ENCODE measurements around the gene PMAIP1. TPM values are rescaled to one million over a fixed set of nuclear protein-coding genes. Genes with fewer than 3 reads are reported as not detected.

The PMAIP1 gene
- total RNA-seq, 1 donor from 2014 or later, result 3.2 TPM

DNA sequence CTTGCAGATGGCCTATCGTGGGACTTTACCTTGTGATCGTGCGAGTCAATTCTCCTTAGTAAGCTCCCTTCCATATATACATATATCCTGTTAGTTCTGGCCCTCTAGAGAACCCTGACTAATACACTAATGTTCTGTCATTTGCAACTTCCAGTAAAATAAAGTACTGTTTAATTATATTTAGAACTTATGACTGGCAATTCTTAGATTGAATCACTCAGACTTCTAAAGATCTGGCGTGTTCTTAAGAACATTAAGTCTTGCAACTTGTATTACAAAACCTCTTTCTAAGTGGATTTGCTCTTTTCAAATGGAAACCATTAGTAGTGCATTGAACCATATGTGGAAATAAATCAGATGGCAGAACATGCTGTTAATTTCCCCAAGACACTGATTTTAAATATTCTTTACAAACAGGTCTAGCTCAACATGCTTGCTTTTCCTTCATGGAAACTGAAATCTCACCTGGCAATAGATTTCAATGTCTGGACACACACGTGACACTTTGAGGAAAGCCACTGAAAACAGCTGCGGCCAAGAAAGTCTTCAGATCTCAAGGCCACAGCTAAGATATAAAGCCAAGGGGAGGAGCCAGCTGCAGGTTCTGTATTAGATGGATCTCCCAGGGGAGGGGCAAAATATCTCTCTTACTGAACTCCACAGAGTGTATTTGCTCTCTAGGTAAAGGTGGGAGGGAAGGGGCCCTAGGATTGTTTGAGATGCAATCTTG lies 50.6 kb downstream of the PMAIP1 start:
- no peaks in the 10 kb centered on the region for H3K27me3 Mint-ChIP-seq (ENCODE audit: unreplicated experiment)
- H3K36me3 Mint-ChIP-seq (ENCODE audit: low read depth, unreplicated experiment), result no peaks in the 10 kb centered on the region
- no peak overlapping the region for H3K27ac Mint-ChIP-seq (ENCODE audit: unreplicated experiment)
- H3K4me3 Mint-ChIP-seq (ENCODE audit: unreplicated experiment), result no peak overlapping the region
- no peak for DNase-seq (ENCODE audit: low spot score)
- H3K9me3 Mint-ChIP-seq (ENCODE audit: unreplicated experiment), result no peaks in the 10 kb centered on the region
- TF ChIP-seq, protein P1, sequence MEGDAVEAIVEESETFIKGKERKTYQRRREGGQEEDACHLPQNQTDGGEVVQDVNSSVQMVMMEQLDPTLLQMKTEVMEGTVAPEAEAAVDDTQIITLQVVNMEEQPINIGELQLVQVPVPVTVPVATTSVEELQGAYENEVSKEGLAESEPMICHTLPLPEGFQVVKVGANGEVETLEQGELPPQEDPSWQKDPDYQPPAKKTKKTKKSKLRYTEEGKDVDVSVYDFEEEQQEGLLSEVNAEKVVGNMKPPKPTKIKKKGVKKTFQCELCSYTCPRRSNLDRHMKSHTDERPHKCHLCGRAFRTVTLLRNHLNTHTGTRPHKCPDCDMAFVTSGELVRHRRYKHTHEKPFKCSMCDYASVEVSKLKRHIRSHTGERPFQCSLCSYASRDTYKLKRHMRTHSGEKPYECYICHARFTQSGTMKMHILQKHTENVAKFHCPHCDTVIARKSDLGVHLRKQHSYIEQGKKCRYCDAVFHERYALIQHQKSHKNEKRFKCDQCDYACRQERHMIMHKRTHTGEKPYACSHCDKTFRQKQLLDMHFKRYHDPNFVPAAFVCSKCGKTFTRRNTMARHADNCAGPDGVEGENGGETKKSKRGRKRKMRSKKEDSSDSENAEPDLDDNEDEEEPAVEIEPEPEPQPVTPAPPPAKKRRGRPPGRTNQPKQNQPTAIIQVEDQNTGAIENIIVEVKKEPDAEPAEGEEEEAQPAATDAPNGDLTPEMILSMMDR (IDR thresholded peaks at IDR 0.05; ENCODE audit: unreplicated experiment), result no peak
- H3K4me1 Mint-ChIP-seq (ENCODE audit: unreplicated experiment), result no peaks in the 10 kb centered on the region

DNA sequence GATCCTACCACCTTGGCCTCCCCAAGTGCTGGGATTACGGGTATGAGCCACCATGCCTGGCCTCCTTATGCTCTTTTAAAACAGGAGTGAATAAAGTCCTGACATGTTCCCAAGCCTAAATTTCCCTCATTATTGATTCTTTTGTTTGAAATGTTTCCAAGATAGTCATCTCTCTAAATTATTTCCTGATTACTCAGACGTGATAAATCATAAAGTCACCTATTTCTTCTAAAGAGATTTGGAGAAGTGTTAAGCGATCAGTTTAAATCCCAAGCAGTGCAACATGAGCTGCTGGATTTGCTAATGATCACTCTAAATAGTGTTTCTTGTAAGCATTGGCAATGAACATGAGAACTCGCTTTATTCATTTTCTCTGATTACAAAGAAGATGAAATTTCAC lies 51.8 kb downstream of the PMAIP1 start:
- H3K27ac Mint-ChIP-seq (ENCODE audit: unreplicated experiment), result no peak overlapping the region
- H3K4me3 Mint-ChIP-seq (ENCODE audit: unreplicated experiment), result no peak overlapping the region
- DNase-seq (ENCODE audit: low spot score), result no peak
- no peaks in the 10 kb centered on the region for H3K27me3 Mint-ChIP-seq (ENCODE audit: unreplicated experiment)
- TF ChIP-seq, protein P1 (IDR thresholded peaks at IDR 0.05; ENCODE audit: unreplicated experiment), result no peak
- H3K36me3 Mint-ChIP-seq (ENCODE audit: low read depth, unreplicated experiment), result no peaks in the 10 kb centered on the region
- no peaks in the 10 kb centered on the region for H3K4me1 Mint-ChIP-seq (ENCODE audit: unreplicated experiment)
- H3K9me3 Mint-ChIP-seq (ENCODE audit: unreplicated experiment), result no peaks in the 10 kb centered on the region

DNA sequence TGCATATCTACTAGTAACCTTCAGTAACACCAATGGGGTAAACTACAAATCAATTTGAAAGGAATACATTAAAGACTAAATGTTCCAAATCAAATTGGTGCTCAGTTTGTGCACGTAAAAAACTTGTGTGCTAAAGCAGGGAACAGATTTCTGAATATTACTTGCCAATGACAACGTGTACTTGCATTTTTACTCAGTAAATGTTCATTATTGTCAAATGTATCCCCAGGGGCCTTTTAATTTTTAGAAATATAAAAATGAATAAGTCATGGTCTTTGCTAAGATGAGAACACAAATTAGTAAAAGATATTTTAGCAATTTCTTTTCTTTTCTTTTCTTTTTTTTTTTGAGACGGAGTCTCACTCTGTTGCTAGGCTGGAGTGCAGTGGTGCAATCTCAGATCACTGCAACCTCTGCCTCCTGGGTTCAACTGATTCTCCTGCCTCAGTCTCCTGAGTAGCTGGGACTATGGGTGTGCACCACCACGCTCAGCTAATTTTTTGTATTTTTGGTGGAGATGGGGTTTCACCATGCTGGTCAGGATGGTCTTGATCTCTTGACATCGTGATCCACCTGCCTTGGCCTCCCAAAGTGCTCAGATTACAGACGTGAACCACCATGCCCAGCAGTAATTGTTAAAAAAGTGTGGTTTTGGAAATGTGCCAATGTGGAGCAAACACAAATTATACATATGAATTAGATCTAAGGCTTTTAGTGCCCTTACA lies 52.6 kb downstream of the PMAIP1 start:
- Mint-ChIP-seq H3K4me1 (ENCODE audit: unreplicated experiment) (no peaks in the 10 kb centered on the region), H3K36me3 (ENCODE audit: low read depth, unreplicated experiment) (no peaks in the 10 kb centered on the region), H3K27ac (ENCODE audit: unreplicated experiment) (no peak overlapping the region), H3K4me3 (ENCODE audit: unreplicated experiment) (no peak overlapping the region), H3K9me3 (ENCODE audit: unreplicated experiment) (no peaks in the 10 kb centered on the region), H3K27me3 (ENCODE audit: unreplicated experiment) (no peaks in the 10 kb centered on the region)
- no peak for DNase-seq (ENCODE audit: low spot score)
- TF ChIP-seq, protein P1 (IDR thresholded peaks at IDR 0.05; ENCODE audit: unreplicated experiment), result no peak

Other genes starting within 250 kb of the PMAIP1 start
- 1.2 TPM for gene CCBE1, start 202.6 kb upstream of the PMAIP1 start, total RNA-seq (ENCODE audit: unreplicated experiment)